ENCODE data around the gene CTDSP2.
"Not testable (repeated sequence)": the region's sequence is repeated elsewhere in the genome, so short reads cannot be mapped to it uniquely, and the experiment has no call there.

CTDSP2 gene

GRCh38 chr12:57777911-57778310 is 68.6 kb downstream of the CTDSP2 start:
- no peak for DNase-seq

GRCh38 chr12:57777367-57777766 is 69.2 kb downstream of the CTDSP2 start:
- no peak for DNase-seq

- no peak for DNase-seq
Observed at GRCh38 chr12:57776247-57776587, 70.3 kb downstream of the CTDSP2 start.

- no peak for DNase-seq
Observed at GRCh38 chr12:57775563-57776246, 70.8 kb downstream of the CTDSP2 start.

- DNase-seq = no peak
Observed at GRCh38 chr12:57775044-57775443, 71.5 kb downstream of the CTDSP2 start.

- DNase-seq = not testable (repeated sequence)
Observed at GRCh38 chr12:57774634-57775033, 71.9 kb downstream of the CTDSP2 start.

GRCh38 chr12:57772429-57773322 is 73.9 kb downstream of the CTDSP2 start, which contains the start of gene EEF1AKMT3:
Gene EEF1AKMT3, plus strand, starts transcription at chr12:57772614. Its CDS starts 111 bp downstream, at chr12:57772725.
- DNase-seq = peak; percentile 57 to 63 (median 59)

GRCh38 chr12:57771873-57772428 is 74.6 kb downstream of the CTDSP2 start, which contains the start of gene METTL1:
Gene METTL1, minus strand, starts transcription at chr12:57772105. Its CDS starts 22 bp downstream, at chr12:57772083.
- peak; percentile 97 to 99 (median 98) for DNase-seq

GRCh38 chr12:57771236-57771872 is 75.2 kb downstream of the CTDSP2 start:
- peak in 1 of 3 experiments; percentile 91 for DNase-seq

- DNase-seq = no peak
Observed at GRCh38 chr12:57770734-57771133, 75.8 kb downstream of the CTDSP2 start.
